Measurements from ENCODE around the gene ZBTB7C.
A peak's percentile ranks its signal among the peaks of the same experiment; 100 is the strongest.

Gene ZBTB7C

DNA sequence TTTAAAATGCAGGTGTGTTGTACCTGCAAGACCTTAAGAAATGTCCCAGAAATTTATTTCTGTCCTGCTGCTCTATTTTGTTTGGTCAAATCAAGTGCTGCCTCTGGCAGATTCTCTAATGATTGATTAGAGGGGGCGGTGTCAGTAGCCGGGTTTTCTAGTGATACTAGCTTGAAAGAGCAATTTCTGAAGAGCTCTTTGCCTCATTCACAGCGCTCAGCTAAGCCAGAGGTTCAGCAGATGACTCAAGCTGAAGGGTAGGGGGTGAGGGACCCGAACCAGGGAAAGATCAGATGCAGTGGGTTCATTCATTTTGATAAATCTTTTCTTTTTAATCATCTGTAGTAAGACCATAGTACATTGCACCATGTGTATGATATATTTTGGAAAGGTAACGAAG lies 15.0 kb downstream of the ZBTB7C start:
- no peak for DNase-seq (ENCODE audit: insufficient read length, low spot score)

DNA sequence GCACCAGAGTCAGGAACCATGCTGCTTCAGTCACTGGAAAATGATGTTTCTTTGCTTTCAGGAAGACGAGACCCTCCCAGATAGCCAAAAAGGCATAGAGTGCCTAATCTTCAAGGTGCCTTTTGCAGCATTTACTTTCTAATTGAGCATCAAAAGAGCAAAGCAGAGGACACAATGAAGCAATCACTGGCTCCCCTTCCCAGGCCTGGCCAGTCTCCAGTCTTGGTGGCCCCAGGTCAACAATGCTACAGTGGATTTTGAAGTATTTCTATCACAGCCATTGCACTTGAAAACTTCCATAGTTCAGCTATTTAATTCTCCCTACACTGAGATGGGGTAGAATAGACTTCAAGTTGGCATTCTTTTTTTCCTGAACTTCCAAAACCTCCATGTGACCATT lies 15.4 kb downstream of the ZBTB7C start:
- FAIRE-seq, result no peak
- DNase-seq (ENCODE audit: insufficient read length, low spot score), result no peak
- TF ChIP-seq TAF1 (IDR thresholded peaks at IDR 0.05; ENCODE audit: low read depth, low read length), result no peak

More for the DNA sequence above, 15.0 kb downstream of the ZBTB7C start:
- no peak for FAIRE-seq
- no peak for TF ChIP-seq SPI1 (IDR thresholded peaks at IDR 0.05; ENCODE audit: low read depth, low read length)
- no peak for TF ChIP-seq PAX5 (IDR thresholded peaks at IDR 0.05; ENCODE audit: insufficient read depth, low read length, severe bottlenecking)
- no peak for TF ChIP-seq POU2F2 (IDR thresholded peaks at IDR 0.05; ENCODE audit: low read depth, low read length)
- TF ChIP-seq POLR2A (IDR thresholded peaks at IDR 0.05; ENCODE audit: low read depth, low read length), result no peak
- TF ChIP-seq POLR2AphosphoS5 (IDR thresholded peaks at IDR 0.05; ENCODE audit: low read depth, low read length), result no peak
- no peak for TF ChIP-seq TAF1 (IDR thresholded peaks at IDR 0.05; ENCODE audit: low read depth, low read length)

DNA sequence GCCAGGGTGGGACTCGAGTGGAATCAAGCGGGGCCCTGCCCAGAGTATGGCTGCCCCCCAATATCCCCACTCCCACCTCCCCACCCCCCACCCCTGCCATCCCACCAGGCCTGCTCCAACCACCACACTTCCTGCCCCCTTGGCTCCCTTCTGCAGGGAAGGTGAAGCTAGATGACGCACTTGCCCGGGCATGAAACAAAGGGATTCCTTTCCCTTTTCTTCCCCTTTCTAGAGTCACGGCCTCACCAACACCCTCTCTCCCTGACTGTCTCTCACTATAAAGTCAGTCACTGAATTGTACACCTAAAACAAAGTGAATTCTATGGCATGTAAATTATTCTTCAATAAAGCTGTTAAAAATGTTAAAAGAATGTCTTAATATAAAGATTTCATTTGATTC lies 16.0 kb downstream of the ZBTB7C start:
- no peak for TF ChIP-seq POU2F2 (IDR thresholded peaks at IDR 0.05; ENCODE audit: low read depth, low read length)
- no peak for TF ChIP-seq PAX5 (IDR thresholded peaks at IDR 0.05; ENCODE audit: insufficient read depth, low read length, severe bottlenecking)
- no peak for TF ChIP-seq SPI1 (IDR thresholded peaks at IDR 0.05; ENCODE audit: low read depth, low read length)
- DNase-seq (ENCODE audit: insufficient read length, low spot score) (no peak), FAIRE-seq (no peak)

DNA sequence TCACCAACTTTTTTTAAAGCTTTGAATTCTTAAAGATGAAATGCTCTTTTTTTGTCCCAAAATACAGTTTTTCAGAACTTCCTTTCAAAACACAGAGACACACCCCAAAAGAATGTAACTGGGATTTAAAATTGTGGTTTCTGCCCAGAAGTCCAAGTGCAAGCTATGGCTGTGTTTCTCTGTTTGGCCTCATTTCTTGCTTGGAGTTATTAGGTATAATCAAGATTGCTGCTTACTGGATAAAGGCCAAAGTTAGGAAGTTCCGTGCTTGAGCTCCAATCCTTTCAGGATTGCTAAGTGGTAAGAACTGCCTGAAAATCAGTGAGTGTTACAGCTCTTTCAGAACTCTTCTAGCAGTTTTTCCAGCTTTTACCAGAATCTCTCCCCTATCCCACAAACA lies 16.9 kb downstream of the ZBTB7C start:
- TF ChIP-seq POLR2A (IDR thresholded peaks at IDR 0.05; ENCODE audit: low read depth, low read length) (no peak), PAX5 (IDR thresholded peaks at IDR 0.05; ENCODE audit: insufficient read depth, low read length, severe bottlenecking) (no peak), POLR2AphosphoS5 (IDR thresholded peaks at IDR 0.05; ENCODE audit: low read depth, low read length) (no peak), SPI1 (IDR thresholded peaks at IDR 0.05; ENCODE audit: low read depth, low read length) (no peak), TAF1 (IDR thresholded peaks at IDR 0.05; ENCODE audit: low read depth, low read length) (no peak), POU2F2 (IDR thresholded peaks at IDR 0.05; ENCODE audit: low read depth, low read length) (no peak)
- DNase-seq (ENCODE audit: insufficient read length, low spot score) (no peak), FAIRE-seq (no peak)

DNA sequence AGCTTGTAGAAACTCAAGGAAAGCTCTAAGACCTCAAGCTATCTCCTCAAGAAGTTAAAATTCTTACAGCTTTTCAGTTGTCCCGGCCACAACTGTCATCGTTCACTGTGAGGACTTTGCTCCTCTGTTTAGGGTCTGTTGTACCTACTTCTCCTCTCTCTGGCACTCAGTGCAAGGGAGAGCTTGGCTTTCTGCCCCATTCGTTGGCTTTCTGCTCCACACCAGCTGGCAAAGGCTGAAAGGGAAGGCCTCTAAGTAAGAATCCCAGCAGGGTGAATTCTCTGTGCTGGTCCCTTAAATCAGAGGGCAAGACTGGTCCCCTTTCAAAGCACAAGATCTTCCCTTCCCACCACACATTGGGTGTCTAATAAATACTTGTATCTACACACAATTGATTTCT lies 17.3 kb downstream of the ZBTB7C start:
- FAIRE-seq (no peak), DNase-seq (ENCODE audit: insufficient read length, low spot score) (no peak)
- TF ChIP-seq PAX5 (IDR thresholded peaks at IDR 0.05; ENCODE audit: insufficient read depth, low read length, severe bottlenecking) (no peak), TAF1 (IDR thresholded peaks at IDR 0.05; ENCODE audit: low read depth, low read length) (no peak), POLR2AphosphoS5 (IDR thresholded peaks at IDR 0.05; ENCODE audit: low read depth, low read length) (no peak), POU2F2 (IDR thresholded peaks at IDR 0.05; ENCODE audit: low read depth, low read length) (no peak)

DNA sequence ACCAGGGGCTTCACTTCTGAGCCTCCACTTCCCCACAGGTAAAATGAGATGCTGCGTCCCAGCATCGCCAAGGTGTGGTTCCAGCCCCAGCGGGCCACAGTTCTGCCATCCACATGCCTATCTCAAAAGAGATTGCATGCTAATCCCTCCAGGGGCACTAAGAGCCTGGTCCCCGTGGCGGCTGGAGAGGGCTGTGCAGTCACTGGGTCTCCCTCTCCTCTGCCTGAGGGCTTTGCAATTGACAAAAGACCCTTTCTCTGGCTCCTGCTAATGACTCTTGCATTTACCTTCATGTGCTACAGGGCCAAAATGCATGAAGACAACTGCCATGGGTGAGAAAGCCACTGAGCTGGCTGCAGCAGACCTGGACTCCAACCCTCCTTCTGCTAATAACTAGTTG lies 18.5 kb downstream of the ZBTB7C start:
- DNase-seq (ENCODE audit: insufficient read length, low spot score) (no peak), FAIRE-seq (no peak)
- TF ChIP-seq SPI1 (IDR thresholded peaks at IDR 0.05; ENCODE audit: low read depth, low read length) (no peak), PAX5 (IDR thresholded peaks at IDR 0.05; ENCODE audit: insufficient read depth, low read length, severe bottlenecking) (no peak), POLR2A (IDR thresholded peaks at IDR 0.05; ENCODE audit: low read depth, low read length) (no peak), TAF1 (IDR thresholded peaks at IDR 0.05; ENCODE audit: low read depth, low read length) (no peak), POU2F2 (IDR thresholded peaks at IDR 0.05; ENCODE audit: low read depth, low read length) (no peak), POLR2AphosphoS5 (IDR thresholded peaks at IDR 0.05; ENCODE audit: low read depth, low read length) (no peak)

DNA sequence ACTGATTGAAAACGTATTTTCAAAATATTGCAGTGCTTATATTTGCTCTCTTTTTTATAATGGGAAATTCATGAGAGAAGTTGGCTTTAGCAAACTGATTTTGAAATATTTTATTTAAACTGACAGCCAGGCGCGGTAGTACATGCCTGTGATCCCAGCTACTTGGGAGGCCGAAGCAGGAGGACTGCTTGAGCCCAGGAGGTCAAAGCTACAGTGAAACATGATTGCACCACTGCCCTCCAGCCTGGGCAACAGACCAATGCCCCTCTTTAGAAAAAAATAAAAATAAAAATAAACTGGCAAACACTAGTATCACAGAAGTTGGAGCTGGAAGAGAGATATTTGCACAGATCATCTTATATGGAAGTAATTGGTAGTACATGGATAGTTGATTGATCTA lies 20.7 kb downstream of the ZBTB7C start:
- no peak for DNase-seq (ENCODE audit: insufficient read length, low spot score)
- FAIRE-seq, result no peak
- no peak for TF ChIP-seq SPI1 (IDR thresholded peaks at IDR 0.05; ENCODE audit: low read depth, low read length)
- no peak for TF ChIP-seq POLR2AphosphoS5 (IDR thresholded peaks at IDR 0.05; ENCODE audit: low read depth, low read length)
- no peak for TF ChIP-seq PAX5 (IDR thresholded peaks at IDR 0.05; ENCODE audit: insufficient read depth, low read length, severe bottlenecking)
- no peak for TF ChIP-seq POU2F2 (IDR thresholded peaks at IDR 0.05; ENCODE audit: low read depth, low read length)
- no peak for TF ChIP-seq POLR2A (IDR thresholded peaks at IDR 0.05; ENCODE audit: low read depth, low read length)
- no peak for TF ChIP-seq TAF1 (IDR thresholded peaks at IDR 0.05; ENCODE audit: low read depth, low read length)

DNA sequence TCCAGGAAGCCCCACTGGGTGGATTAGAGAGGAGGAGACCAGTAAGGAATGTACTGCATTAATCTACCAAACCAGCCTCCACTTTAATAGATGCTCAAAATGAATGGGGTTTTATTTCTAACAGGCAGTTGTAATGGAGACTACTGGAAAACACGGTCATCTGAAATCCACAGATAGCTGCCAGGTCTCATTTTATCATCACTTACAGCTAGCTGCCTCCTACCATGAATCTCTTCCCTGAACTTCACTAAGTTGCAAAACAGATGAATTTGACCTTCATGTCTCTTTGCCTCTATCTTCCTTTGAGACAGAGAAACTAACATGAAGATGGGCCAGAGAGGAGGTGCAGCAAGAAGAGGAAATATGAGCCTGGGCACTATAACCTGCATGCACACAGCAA lies 21.9 kb downstream of the ZBTB7C start:
- TF ChIP-seq SPI1 (IDR thresholded peaks at IDR 0.05; ENCODE audit: low read depth, low read length) (no peak), TAF1 (IDR thresholded peaks at IDR 0.05; ENCODE audit: low read depth, low read length) (no peak), POLR2AphosphoS5 (IDR thresholded peaks at IDR 0.05; ENCODE audit: low read depth, low read length) (no peak), PAX5 (IDR thresholded peaks at IDR 0.05; ENCODE audit: insufficient read depth, low read length, severe bottlenecking) (no peak), POU2F2 (IDR thresholded peaks at IDR 0.05; ENCODE audit: low read depth, low read length) (no peak), POLR2A (IDR thresholded peaks at IDR 0.05; ENCODE audit: low read depth, low read length) (no peak)
- no peak for DNase-seq (ENCODE audit: insufficient read length, low spot score)
- FAIRE-seq, result no peak

DNA sequence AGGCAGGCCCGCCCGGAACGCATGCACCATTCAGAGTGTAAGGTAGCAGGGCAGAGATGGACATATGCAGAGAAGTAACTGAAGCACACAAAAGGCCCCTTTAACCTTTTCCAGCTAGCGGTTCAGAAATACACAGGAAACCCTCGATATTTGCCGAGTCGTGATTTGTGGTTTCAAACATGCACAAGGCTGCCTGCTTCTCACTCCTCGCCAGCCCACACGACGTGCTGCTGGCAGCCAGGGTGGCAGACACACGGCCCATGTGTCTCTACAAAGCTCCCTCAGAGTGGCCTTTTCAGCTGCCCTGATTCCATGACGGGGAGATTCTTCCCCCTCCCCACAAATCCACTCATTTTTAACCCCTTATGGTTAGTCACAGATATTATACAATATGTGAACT lies 23.6 kb downstream of the ZBTB7C start:
- DNase-seq (ENCODE audit: insufficient read length, low spot score) (no peak), FAIRE-seq (no peak)
- TF ChIP-seq POLR2AphosphoS5 (IDR thresholded peaks at IDR 0.05; ENCODE audit: low read depth, low read length) (no peak), PAX5 (IDR thresholded peaks at IDR 0.05; ENCODE audit: insufficient read depth, low read length, severe bottlenecking) (no peak), POU2F2 (IDR thresholded peaks at IDR 0.05; ENCODE audit: low read depth, low read length) (no peak), SPI1 (IDR thresholded peaks at IDR 0.05; ENCODE audit: low read depth, low read length) (no peak), TAF1 (IDR thresholded peaks at IDR 0.05; ENCODE audit: low read depth, low read length) (no peak), POLR2A (IDR thresholded peaks at IDR 0.05; ENCODE audit: low read depth, low read length) (no peak)

DNA sequence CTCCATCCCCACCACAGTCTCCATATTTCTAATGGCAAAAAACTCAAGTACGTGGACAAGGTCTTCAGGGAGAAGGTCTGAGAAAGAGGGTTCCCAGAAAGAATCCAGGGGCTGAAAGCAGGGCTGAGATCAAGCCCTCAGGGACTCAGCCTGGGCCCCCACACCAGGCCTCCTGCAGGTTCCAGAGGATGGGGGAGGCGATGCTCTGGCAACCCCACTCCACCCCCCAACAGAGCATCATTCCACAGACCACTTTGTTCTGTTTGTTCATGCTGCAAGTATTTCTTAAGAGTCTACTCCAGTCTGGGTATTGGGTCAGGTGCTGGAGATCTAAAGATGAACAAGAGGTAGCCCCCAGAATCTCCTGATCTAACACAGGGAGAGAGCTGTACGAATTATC lies 32.2 kb downstream of the ZBTB7C start:
- DNase-seq (ENCODE audit: insufficient read length, low spot score), result no peak
- TF ChIP-seq SPI1 (IDR thresholded peaks at IDR 0.05; ENCODE audit: low read depth, low read length) (no peak), POU2F2 (IDR thresholded peaks at IDR 0.05; ENCODE audit: low read depth, low read length) (no peak), PAX5 (IDR thresholded peaks at IDR 0.05; ENCODE audit: insufficient read depth, low read length, severe bottlenecking) (no peak), POLR2A (IDR thresholded peaks at IDR 0.05; ENCODE audit: low read depth, low read length) (no peak)

DNA sequence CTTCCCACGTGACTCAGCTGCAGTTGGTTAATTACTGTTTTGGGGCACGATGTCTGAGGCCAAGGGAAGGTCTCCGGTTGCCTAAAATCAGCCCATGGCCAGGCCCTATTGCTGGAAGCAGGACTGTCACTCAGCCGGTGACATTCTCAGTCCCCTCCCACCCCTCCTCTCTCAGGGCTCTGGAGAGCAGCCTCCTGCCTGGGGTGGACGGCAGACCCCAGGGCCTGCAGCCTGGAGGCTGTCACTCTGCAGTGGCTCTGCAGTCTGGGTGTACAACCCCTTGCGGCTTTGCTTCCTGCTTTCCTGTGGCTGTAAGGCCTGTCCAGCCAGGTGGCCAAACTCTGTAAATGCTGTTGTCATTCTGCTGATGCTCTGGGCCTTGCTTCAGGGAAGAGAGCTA lies 32.8 kb downstream of the ZBTB7C start:
- FAIRE-seq (peak; percentile 23), DNase-seq (ENCODE audit: insufficient read length, low spot score) (no peak)
- TF ChIP-seq SPI1 (IDR thresholded peaks at IDR 0.05; ENCODE audit: low read depth, low read length) (no peak), POLR2A (IDR thresholded peaks at IDR 0.05; ENCODE audit: low read depth, low read length) (no peak), TAF1 (IDR thresholded peaks at IDR 0.05; ENCODE audit: low read depth, low read length) (no peak), POU2F2 (IDR thresholded peaks at IDR 0.05; ENCODE audit: low read depth, low read length) (no peak), POLR2AphosphoS5 (IDR thresholded peaks at IDR 0.05; ENCODE audit: low read depth, low read length) (no peak), PAX5 (IDR thresholded peaks at IDR 0.05; ENCODE audit: insufficient read depth, low read length, severe bottlenecking) (no peak)

More for the DNA sequence above, 32.2 kb downstream of the ZBTB7C start:
- no peak for FAIRE-seq

All from GM12891 (cell line).